HepG2 (cell line): Measurements from ENCODE around the gene TAPBP. TPM values are rescaled to one million over a fixed set of nuclear protein-coding genes. Genes with fewer than 3 reads are reported as not detected.
A peak's percentile ranks its signal among the peaks of the same experiment; 100 is the strongest.

Experiments used
- ATRX ChIP-seq: sonication (generic); formaldehyde crosslinking; IDR thresholded peaks from 2 replicates; pipeline ENCODE4 v1.4.0; 2020; ENCODE audit warnings: missing genetic modification reagents, borderline replicate concordance
- ELF3 ChIP-seq: IDR thresholded peaks from 2 replicates; pipeline ENCODE4 v1.6.1; 2016; ENCODE audit warnings: missing genetic modification reagents, missing compliant biosample characterization
- FOXJ3 ChIP-seq: sonication (generic); formaldehyde crosslinking; IDR thresholded peaks from 2 replicates; pipeline ENCODE4 v1.4.0; 2020; ENCODE audit warnings: missing genetic modification reagents, mild to moderate bottlenecking, borderline replicate concordance
- HNF1B ChIP-seq: sonication (generic); formaldehyde crosslinking; IDR thresholded peaks from 2 replicates; pipeline ENCODE4 v1.5.1; 2020; ENCODE audit warnings: mild to moderate bottlenecking, moderate library complexity, missing genetic modification reagents
- HOXA3 ChIP-seq: sonication (generic); formaldehyde crosslinking; IDR thresholded peaks from 2 replicates; pipeline ENCODE4 v1.5.0; 2020; ENCODE audit warnings: missing genetic modification reagents
- HOXA5 ChIP-seq: sonication (generic); formaldehyde crosslinking; IDR thresholded peaks from 2 replicates; pipeline ENCODE4 v1.4.0; 2020; ENCODE audit warnings: missing genetic modification reagents
- JARID2 ChIP-seq: sonication (generic); formaldehyde crosslinking; IDR thresholded peaks from 2 replicates; pipeline ENCODE4 v1.8.1; 2023; ENCODE audit warnings: missing genetic modification reagents, inconsistent platforms; ENCODE audit not compliant: insufficient replicate concordance
- MED1 ChIP-seq: sonication (generic); formaldehyde crosslinking; IDR thresholded peaks from 2 replicates; pipeline ENCODE4 v1.4.0; 2020; ENCODE audit warnings: missing genetic modification reagents
- MTF2 ChIP-seq: sonication (generic); formaldehyde crosslinking; IDR thresholded peaks from 2 replicates; pipeline ENCODE4 v1.5.0; 2020; ENCODE audit warnings: missing genetic modification reagents, borderline replicate concordance
- MYC ChIP-seq: sonication (generic); formaldehyde crosslinking; IDR thresholded peaks from 2 replicates; pipeline ENCODE4 v1.9.0; 2021; ENCODE audit warnings: missing genetic modification reagents, borderline replicate concordance
- NFYC ChIP-seq: IDR thresholded peaks from 2 replicates; pipeline ENCODE4 v1.6.1; 2016; ENCODE audit warnings: missing genetic modification reagents, missing compliant biosample characterization
- POLR2A ChIP-seq, 2 experiments: IDR thresholded peaks; 2 replicates each; pipeline ENCODE4 v1.6.1; 2011; ENCODE audit warnings: low read depth in 2 of 2, low read length in 2 of 2, mild to moderate bottlenecking in 1 of 2, moderate library complexity in 1 of 2; ENCODE audit not compliant: insufficient read depth in 1 of 2
- SALL1 ChIP-seq: sonication (generic); formaldehyde crosslinking; IDR thresholded peaks from 2 replicates; pipeline ENCODE4 v1.8.0; 2022; ENCODE audit warnings: mild to moderate bottlenecking, missing genetic modification reagents
- SMAD9 ChIP-seq: sonication (generic); formaldehyde crosslinking; IDR thresholded peaks from 2 replicates; pipeline ENCODE4 v1.5.1; 2020; ENCODE audit warnings: mild to moderate bottlenecking, missing genetic modification reagents
- TP53 ChIP-seq: sonication (generic); formaldehyde crosslinking; conservative IDR thresholded peaks from 2 replicates; pipeline ENCODE4 v1.4.0; 2020; ENCODE audit warnings: missing genetic modification reagents
- ZBTB25 ChIP-seq: IDR thresholded peaks from 2 replicates; pipeline ENCODE4 v1.6.1; 2018; ENCODE audit warnings: missing genetic modification reagents
- ZBTB7A ChIP-seq: sonication (generic); formaldehyde crosslinking; IDR thresholded peaks from 2 replicates; pipeline ENCODE4 v1.8.0; 2022; ENCODE audit warnings: mild to moderate bottlenecking, missing genetic modification reagents
- ZFP90 ChIP-seq: sonication (generic); formaldehyde crosslinking; IDR thresholded peaks from 2 replicates; pipeline ENCODE4 v1.8.0; 2022; ENCODE audit warnings: missing genetic modification reagents, mild to moderate bottlenecking, inconsistent platforms, borderline replicate concordance
- ZNF121 ChIP-seq: sonication (generic); formaldehyde crosslinking; IDR thresholded peaks from 2 replicates; pipeline ENCODE4 v1.5.0; 2020; ENCODE audit warnings: mild to moderate bottlenecking, missing genetic modification reagents
- ZNF234 ChIP-seq: sonication (generic); formaldehyde crosslinking; conservative IDR thresholded peaks from 2 replicates; pipeline ENCODE4 v1.5.1; 2020; ENCODE audit warnings: mild to moderate bottlenecking, missing genetic modification reagents
- ZNF235 ChIP-seq: sonication (generic); formaldehyde crosslinking; IDR thresholded peaks from 2 replicates; pipeline ENCODE4 v1.8.1; 2023; ENCODE audit warnings: mild to moderate bottlenecking, missing genetic modification reagents, borderline replicate concordance
- ZNF256 ChIP-seq: sonication (generic); formaldehyde crosslinking; conservative IDR thresholded peaks from 2 replicates; pipeline ENCODE4 v1.4.0; 2020; ENCODE audit warnings: missing genetic modification reagents
- ZNF329 ChIP-seq: sonication (generic); formaldehyde crosslinking; IDR thresholded peaks from 2 replicates; pipeline ENCODE4 v1.9.0; 2021; ENCODE audit warnings: low read depth, mild to moderate bottlenecking, missing genetic modification reagents
- ZNF510 ChIP-seq: sonication (generic); formaldehyde crosslinking; IDR thresholded peaks from 2 replicates; pipeline ENCODE4 v1.4.0; 2020; ENCODE audit warnings: low read depth, mild to moderate bottlenecking, missing genetic modification reagents
- ZNF746 ChIP-seq: sonication (generic); formaldehyde crosslinking; IDR thresholded peaks from 2 replicates; pipeline ENCODE4 v1.8.0; 2022; ENCODE audit warnings: mild to moderate bottlenecking, missing genetic modification reagents
- ZNF75D ChIP-seq: sonication (generic); formaldehyde crosslinking; IDR thresholded peaks from 2 replicates; pipeline ENCODE4 v1.8.1; 2023; ENCODE audit warnings: missing genetic modification reagents, mild to moderate bottlenecking, borderline replicate concordance
- ZSCAN29 ChIP-seq: sonication (generic); formaldehyde crosslinking; conservative IDR thresholded peaks from 2 replicates; pipeline ENCODE4 v1.4.0; 2020; ENCODE audit warnings: mild to moderate bottlenecking, missing genetic modification reagents
- polyA plus RNA-seq, 8 experiments: library from polyadenylated mRNA; depleted of rRNA in 3 of 8; stranded (reverse) in 7 of 8; unstranded in 1 of 8; fragments of >200 nt; fragmentation: Illumina TruSeq in 4 of 8; extraction: Trizol in 4 of 8; gene quantifications; 2 replicates each; pipeline versions ENCODE4 v1.2.1 to v1.2.3, GENCODE V29; 2011 to 2016; ENCODE audit warnings: low read depth in 4 of 8, missing spikeins in 1 of 8, mixed read lengths in 1 of 8; ENCODE audit not compliant: insufficient read depth in 1 of 8
- total RNA-seq, 5 experiments: library from RNA; depleted of rRNA; stranded (reverse); fragments of >200 nt; fragmentation: Illumina TruSeq; extraction: Trizol; gene quantifications; 2 replicates each; pipeline ENCODE4 v1.2.3, GENCODE V29; 2016; ENCODE audit warnings: low read depth in 1 of 5
- TF ChIP-seq, protein P1 (sequence below): sonication (generic); formaldehyde crosslinking; IDR thresholded peaks from 2 replicates; pipeline ENCODE4 v1.4.0; 2020; ENCODE audit warnings: low read depth, mild to moderate bottlenecking, missing genetic modification reagents

TAPBP gene
- total and polyA plus RNA-seq, 2 of the 13 experiments (the other 11 are each of a cell fraction or from before 2014, with no cell fraction given) = 27.4 to 32.3 TPM

DNA sequence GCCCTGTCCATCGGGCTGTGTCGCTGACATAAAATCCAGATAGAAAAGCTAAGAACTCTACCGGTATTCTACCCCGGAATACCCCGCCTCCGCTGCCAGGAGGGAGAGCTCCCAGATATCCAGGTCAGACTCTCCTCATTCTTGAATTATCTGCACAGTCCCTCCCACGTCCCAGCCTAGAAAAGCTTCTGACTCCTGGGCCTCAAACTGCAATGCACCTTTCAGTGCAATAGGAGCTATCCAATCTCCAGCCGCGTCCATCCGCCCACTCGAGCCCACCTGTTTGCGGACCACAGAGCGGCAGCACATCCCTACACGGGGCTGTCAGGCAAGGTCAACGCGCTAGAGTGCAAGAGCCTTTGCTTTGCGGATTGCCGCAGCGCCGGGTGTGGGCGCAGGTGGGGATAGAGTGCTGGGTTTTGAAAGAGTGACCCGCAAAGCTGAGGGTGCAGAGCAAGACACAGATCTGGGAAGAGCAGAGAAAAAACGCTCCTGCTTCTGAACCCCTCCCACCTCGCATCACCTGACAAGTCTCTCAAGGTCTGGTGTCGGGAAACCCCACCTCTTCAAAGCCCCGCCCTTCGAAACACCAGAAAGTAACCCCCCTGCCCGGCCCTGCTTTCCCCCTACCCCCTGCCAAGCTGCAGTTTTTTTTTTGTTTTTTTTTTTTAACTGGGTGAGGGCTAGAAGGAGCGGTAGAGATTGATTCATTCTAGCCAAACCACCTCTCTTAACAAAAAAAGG is 1.3 kb downstream of the TAPBP start (continued):
- TF ChIP-seq POLR2A (IDR thresholded peaks at IDR 0.05; ENCODE audit: insufficient read depth in 1 of 2, low read depth in 2 of 2, low read length in 2 of 2) (peak in 1 of 2 experiments; percentile 59; a peak in 1 of 4 replicates), ELF3 (CRISPR knock-in tag) (peak; percentile 48; the same call in 1 of the 2 replicates), MED1 (CRISPR knock-in tag) (peak; percentile 32; the same call in 1 of the 2 replicates), HOXA5 (peak; percentile 73), MTF2 (no peak), SALL1 (CRISPR knock-in tag) (peak; percentile 72), ZSCAN29 (CRISPR knock-in tag) (peak; percentile 77), ZNF121 (CRISPR knock-in tag) (0 out of 2 replicates have a peak, but pooled peaks have one; percentile 29), SMAD9 (CRISPR knock-in tag) (no peak), ZNF510 (0 out of 2 replicates have a peak, but pooled peaks have one; percentile 33), ZNF329 (CRISPR knock-in tag) (no peak), ZBTB25 (peak; percentile 74; the same call in 1 of the 2 replicates), FOXJ3 (no peak), HOXA3 (CRISPR knock-in tag) (peak; percentile 28; the same call in 1 of the 2 replicates), ZNF235 (CRISPR knock-in tag) (no peak), ZNF746 (CRISPR knock-in tag) (no peak), ZBTB7A (CRISPR knock-in tag) (no peak), ATRX (CRISPR knock-in tag) (no peak), ZNF256 (CRISPR knock-in tag) (no peak), MYC (CRISPR knock-in tag) (peak; percentile 59; the same call in 1 of the 2 replicates), ZFP90 (0 out of 2 replicates have a peak, but pooled peaks have one; percentile 49), JARID2 (no peak), ZNF75D (CRISPR knock-in tag) (peak; percentile 44; the same call in 1 of the 2 replicates), NFYC (CRISPR knock-in tag) (peak; percentile 12; the same call in 1 of the 2 replicates), TP53 (no peak), HNF1B (CRISPR knock-in tag) (peak; percentile 71; the same call in 1 of the 2 replicates), ZNF234 (CRISPR knock-in tag) (no peak)
- TF ChIP-seq, protein P1, sequence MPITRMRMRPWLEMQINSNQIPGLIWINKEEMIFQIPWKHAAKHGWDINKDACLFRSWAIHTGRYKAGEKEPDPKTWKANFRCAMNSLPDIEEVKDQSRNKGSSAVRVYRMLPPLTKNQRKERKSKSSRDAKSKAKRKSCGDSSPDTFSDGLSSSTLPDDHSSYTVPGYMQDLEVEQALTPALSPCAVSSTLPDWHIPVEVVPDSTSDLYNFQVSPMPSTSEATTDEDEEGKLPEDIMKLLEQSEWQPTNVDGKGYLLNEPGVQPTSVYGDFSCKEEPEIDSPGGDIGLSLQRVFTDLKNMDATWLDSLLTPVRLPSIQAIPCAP (CRISPR knock-in tag) = no peak
